Measurements from ENCODE around the gene CD209. TPM values are rescaled to one million over a fixed set of nuclear protein-coding genes. Genes with fewer than 3 reads are reported as not detected.
"Not testable (repeated sequence)": the region's sequence is repeated elsewhere in the genome, so short reads cannot be mapped to it uniquely, and the experiment has no call there.

Gene CD209, protein sequence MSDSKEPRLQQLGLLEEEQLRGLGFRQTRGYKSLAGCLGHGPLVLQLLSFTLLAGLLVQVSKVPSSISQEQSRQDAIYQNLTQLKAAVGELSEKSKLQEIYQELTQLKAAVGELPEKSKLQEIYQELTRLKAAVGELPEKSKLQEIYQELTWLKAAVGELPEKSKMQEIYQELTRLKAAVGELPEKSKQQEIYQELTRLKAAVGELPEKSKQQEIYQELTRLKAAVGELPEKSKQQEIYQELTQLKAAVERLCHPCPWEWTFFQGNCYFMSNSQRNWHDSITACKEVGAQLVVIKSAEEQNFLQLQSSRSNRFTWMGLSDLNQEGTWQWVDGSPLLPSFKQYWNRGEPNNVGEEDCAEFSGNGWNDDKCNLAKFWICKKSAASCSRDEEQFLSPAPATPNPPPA
- total RNA-seq, result 11.4 TPM
- long read RNA-seq, partial matches to known transcripts, result 1 of 3 reads
- long read RNA-seq, other reads (novel, unspliced or antisense), result 1 of 3 reads

DNA sequence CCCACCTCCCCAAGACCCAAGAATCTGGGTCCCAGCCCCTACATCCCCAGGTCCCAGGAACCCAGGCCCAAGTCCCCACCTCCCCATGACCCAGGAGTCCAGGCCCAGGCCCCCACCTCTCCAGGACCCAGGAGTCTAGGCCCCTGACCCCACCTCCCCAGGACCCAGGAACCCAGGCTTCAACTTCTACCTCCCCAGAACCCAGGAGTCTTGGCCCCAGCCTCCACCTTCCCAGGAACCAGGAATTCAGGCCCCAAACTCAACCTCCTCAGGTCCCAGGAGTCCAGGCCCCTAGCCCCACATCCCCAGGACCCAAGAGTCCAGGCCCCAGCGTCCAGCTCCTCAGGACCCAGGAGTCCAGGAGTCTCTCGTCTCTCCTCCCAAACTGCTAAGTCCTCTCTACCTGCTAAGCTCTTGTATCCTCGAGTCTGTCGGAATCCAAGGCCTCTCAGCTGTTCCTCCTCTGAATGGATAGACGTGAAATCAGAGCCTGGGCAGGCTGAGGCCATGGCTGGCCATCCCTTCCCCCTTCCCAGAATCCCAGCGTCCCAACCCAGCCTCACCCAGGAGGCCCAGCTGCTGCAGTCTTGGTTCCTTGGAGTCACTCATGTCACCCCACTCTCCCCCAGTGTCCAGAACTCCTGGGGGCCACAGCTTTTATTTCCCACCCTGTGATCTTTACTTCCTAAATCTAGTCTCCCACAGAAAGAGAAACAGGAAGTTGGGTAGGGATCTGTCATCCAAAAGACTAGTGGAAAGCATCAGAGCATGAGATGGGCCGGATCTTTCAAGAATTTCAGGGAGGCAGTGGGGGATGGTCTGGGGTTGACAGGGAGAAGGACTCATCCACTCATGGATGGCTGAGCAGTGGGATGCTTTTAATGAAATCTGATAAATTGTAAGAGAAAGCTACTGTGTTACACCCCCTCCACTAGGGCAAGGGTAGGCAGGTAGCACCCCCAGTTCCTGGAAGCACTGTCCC is at the start of gene CD209:
Gene CD209 (minus strand): TSS at position 632 of the 982 bp plus-strand sequence. CDS start 23 bp downstream, at position 609.
- DNase-seq (no peak), ATAC-seq (ENCODE audit: poor library complexity) (peak; percentile 34)
- intact Hi-C loops (cut with DNase I), result no loop called here

DNA sequence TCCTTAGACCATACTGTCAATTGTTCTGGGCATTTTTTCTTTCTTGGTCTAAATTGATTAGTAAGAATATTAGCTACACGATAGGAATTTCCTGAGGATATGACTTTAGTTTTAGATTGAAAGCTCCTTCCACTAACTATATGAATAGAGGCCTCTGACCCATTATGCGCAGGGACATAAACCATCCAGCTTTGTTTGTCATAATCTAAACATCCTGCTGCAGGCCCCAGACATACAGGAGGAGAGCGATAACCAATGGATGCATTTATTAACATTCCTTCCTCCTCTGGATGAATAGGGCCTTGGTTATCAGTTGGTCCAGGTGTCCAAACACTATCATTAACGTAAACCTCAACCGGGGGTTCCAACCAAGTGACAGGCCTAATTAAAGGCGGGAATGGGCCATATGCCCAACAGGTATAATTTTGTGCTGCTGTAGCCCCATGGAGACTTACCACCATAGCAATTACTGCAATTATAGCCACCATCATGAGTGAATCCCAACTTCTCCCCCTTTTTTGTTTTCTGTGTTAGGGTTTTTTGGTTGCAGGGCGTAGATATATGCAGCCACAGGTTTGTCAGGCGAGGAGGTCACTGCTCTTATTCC is 48.3 kb upstream of the CD209 start:
- intact Hi-C loops (cut with DNase I), result loop anchor here (5.0 to 10.0 kb wide), 3 partner anchors 141 to 438 kb away; no protein-coding TSS in a partner anchor
- ATAC-seq (ENCODE audit: poor library complexity) (no peak), DNase-seq (no peak)

DNA sequence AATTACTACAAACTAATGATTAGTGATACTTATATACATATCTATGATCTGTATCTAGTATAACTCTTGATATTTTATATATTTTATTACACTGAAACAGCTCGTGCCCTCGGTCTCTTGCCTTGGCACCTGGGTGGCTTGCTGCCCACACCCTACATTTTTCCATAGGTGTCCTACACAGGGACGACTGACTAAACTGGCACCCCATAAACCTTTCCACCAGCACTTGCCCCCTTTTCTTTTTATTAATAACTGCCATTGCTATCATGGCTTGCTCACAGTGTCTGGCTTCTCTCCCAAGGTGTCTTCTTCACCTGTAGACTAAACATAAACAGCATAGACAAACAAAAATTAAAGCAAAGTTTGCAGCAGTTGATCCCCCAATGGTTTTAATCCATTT is 46.2 kb upstream of the CD209 start:
- intact Hi-C loops (cut with DNase I), result loop anchor here (10.0 kb wide), 1 partner anchor 139 kb away; no protein-coding TSS in a partner anchor
- ATAC-seq (ENCODE audit: poor library complexity) (no peak), DNase-seq (no peak)

DNA sequence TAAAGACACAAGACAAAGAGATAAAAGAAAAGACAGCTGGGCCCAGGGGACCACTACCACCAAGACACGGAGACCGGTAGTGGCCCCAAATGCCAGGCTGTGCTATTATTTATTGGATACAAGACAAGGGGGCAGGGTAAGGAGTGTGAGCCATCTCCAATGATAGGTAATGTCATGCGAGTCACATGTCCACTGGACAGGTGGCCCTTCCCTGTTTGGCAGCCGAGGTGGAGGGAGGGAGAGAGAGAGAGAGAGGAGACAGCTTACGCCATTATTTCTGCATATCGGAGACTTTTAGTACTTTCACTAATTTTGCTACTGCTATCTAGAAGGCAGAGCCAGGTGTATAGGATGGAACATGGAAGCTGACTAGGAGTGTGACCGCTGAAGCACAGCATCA is 45.4 kb upstream of the CD209 start:
- intact Hi-C loops (cut with DNase I), result loop anchor here (10.0 kb wide), 1 partner anchor 138 kb away; no protein-coding TSS in a partner anchor
- not testable (repeated sequence) for ATAC-seq (ENCODE audit: poor library complexity); DNase-seq

DNA sequence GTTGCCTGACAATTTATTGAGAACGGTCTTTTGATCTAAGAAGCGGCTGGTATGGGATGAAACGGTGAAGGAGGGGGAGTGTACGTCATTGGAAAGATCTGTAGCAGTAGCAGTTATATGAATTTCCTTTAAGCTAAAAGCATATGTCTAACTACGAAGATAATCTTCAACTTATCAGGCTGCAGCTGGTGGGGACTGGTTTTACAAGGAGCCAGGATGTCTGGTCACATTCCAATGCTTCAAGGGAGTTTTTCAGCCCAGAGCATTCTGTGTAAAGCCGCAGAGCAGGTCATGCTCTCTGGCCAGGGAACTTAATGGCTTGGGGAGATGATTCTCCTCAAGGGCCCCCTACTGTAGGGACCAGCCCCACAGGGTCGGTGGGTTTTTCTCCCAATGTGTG is 44.9 kb upstream of the CD209 start:
- DNase-seq, result no peak
- no peak for ATAC-seq (ENCODE audit: poor library complexity)
- intact Hi-C loops (cut with DNase I), result loop anchor here (10.0 kb wide), 1 partner anchor 137 kb away; no protein-coding TSS in a partner anchor

DNA sequence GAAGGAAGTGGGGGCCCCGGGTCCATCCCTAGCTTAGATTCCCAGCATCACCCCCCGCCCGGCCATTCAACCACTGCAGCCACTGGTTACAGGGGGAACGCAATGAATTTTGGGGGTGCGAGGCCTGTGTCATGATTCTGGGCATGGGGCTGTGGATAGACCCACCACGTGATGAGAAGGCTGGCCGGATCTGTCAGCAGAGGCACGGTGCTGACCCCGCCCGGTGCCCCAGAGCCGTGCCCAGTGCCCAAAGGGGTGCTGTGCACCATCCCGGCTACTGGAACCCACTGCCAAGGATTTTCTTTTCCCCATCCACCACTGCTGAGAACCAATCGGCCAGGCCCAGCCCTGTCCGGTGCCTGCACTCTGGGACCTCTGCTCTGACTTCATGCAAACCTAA is 43.1 kb upstream of the CD209 start:
- DNase-seq (no peak), ATAC-seq (ENCODE audit: poor library complexity) (no peak)
- intact Hi-C loops (cut with DNase I), result loop anchor here (10.0 kb wide), 1 partner anchor 136 kb away; no protein-coding TSS in a partner anchor

DNA sequence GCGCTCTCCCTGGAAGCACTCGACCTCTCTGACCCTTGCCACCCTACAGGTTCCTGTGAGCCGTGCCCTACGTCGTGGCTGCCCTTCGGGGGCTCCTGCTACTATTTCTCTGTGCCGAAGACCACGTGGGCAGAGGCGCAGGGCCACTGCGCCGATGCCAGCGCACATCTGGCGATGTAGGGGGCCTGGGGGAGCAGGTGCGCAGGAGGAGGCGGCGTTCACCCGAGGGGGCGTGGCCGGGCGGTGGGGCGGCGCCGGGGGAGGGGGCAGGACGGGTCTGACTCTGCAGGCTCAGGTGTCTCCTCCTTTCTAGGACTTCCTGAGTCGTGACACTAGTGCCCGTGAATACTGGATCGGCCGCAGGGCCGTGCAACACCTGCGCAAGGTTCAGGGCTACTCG is 42.1 kb upstream of the CD209 start:
- intact Hi-C loops (cut with DNase I), result no loop called here
- ATAC-seq (ENCODE audit: poor library complexity) (no peak), DNase-seq (no peak)

DNA sequence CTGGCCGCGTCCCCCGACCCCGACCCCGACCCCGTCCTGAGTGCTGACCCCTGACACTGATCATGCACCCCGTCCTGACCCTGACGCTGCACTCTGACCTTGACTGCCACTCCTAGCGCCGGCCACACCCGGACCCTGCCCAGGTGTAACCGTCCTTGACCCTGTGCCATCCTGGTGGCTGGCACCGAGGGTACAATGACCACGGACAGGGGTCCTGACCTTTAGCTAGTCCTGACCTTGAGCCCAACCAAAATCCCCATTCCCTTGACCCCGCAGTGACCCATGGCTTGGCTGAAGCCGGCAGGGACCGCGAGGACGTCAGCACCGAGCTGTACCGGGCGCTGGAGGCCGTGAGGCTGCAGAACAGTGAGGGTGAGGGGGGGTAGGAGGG is 41.6 kb upstream of the CD209 start:
- no peak for DNase-seq
- no peak for ATAC-seq (ENCODE audit: poor library complexity)
- intact Hi-C loops (cut with DNase I), result no loop called here

DNA sequence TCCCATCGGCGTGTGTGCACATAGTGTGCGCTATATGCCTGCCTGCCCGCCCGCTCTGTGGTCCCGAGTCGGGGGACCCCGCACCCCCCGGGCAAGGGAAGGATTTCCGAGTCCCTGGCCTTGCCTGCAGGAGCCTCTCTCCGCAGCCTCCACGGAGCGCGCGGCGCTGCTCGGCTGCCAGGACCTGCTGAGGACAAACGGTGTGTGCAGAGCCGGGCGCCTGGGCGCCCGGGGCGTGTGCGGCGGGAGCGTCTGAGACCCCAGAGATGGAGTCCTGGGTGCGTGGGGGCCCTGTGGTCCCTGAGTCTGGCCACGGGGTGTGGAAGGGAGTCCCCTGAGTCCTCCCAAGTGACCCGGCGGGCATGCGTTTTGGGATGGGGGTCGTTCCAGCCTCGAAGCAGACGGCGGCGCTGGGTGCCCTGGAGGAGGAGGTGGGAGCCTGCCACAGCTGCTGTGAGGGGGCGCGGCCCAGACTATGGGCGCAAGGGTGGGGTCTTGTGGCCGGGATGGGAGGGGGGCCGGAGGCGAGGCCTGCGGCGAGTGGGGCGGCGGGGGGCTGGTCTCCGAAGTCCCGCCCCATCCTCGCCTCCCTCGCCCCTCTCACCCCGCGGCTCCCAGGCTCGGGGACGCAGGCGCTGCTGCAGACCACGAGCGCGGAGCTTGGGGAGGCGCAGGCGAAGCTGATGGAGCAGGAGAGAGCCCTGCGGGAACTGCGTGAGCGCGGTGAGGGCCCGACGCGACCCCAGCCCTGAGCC is 41.0 kb upstream of the CD209 start:
- intact Hi-C loops (cut with DNase I), result no loop called here
- DNase-seq (no peak), ATAC-seq (ENCODE audit: poor library complexity) (no peak)

DNA sequence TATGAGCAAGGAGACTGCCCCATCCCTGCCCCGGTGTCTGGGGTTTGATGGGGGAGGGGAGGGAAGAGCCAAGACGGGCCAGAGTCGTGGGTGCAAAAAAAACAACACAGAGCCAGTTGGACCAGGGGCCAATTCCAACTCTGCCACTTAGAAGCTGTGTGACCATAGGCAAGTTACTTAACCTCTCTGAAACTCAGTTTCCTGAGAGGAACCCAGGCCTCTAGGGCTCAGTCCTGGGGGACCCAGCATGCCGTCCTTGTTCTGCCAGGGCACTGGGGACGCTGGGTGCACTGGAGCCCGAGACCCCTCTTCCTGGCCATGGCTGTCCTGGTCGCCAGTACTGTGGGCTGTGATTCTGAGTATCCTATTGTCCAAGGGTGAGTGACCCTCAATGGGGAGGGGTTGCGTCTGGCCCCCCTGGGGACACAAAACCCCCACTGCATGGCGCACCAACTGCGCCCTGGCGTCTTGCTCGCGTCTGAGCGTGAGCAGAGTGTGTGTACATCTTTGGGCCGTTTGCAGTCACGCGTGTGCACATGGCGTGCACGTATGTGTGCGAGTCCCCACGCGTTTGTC is 40.4 kb upstream of the CD209 start:
- no peak for DNase-seq
- intact Hi-C loops (cut with DNase I), result no loop called here
- ATAC-seq (ENCODE audit: poor library complexity), result peak; percentile 19

DNA sequence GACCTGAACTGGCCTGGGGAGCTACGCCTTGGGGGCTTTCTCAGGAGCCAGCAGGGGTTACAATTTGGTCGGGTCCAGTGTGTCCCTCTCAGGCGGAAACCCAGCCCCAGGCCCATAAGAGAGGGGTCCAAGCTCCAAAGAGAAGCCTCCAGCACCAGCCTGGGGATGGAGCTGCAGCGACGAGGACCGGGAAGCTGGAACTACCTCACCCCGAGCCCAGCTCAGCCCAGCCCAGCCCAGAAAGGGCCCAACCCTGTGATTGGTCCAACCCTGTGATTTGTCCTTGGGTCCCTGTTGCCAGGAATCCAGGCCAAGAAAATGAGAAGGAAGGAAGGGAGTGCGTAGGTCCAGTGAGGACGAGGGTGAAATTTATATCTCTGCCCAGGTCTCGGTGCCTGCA is 39.8 kb upstream of the CD209 start:
- DNase-seq (peak; percentile 64), ATAC-seq (ENCODE audit: poor library complexity) (peak; percentile 73)
- intact Hi-C loops (cut with DNase I), result no loop called here

DNA sequence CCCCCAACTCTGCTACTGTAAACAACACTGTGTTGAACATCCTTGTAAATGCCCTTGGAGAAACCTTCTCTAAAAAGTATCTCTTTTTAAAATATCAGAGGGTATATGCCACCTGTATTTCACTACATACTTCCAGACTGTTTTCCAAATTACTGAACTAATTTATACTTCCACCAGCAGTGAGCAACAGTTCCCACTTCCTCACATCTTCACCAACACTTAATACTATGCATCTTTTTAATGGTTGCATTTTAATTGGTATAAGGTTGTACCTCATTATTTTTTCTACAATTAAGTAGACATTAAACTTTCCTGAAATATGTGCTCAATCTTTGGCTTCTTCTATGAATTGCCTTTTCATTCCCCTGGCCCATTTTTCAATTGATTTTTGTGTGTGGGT is 37.5 kb upstream of the CD209 start:
- no peak for ATAC-seq (ENCODE audit: poor library complexity)
- DNase-seq, result no peak
- intact Hi-C loops (cut with DNase I), result no loop called here

DNA sequence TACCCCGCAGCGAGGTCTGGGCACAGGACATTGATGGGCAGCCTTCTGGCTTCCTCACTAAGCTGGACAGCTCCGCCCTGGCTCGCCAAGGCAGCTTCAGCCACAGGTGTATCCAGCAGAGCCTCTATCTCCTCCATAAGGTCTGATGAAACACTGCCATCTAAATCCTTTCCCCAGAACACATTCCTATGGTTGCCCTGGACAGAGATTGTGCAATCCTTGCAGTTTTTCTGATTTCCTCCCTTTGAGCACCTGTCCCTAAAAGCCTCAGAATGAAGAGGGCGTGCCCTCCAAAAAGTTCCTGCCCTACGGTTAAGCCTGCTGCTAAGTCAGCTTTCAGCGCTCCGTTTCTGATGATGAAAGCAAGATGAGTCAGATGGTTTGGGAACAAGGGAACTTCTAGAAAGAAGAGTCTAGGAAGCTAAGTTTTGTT is 36.7 kb upstream of the CD209 start:
- DNase-seq, result no peak
- intact Hi-C loops (cut with DNase I), result no loop called here
- peak; percentile 66 for ATAC-seq (ENCODE audit: poor library complexity)

DNA sequence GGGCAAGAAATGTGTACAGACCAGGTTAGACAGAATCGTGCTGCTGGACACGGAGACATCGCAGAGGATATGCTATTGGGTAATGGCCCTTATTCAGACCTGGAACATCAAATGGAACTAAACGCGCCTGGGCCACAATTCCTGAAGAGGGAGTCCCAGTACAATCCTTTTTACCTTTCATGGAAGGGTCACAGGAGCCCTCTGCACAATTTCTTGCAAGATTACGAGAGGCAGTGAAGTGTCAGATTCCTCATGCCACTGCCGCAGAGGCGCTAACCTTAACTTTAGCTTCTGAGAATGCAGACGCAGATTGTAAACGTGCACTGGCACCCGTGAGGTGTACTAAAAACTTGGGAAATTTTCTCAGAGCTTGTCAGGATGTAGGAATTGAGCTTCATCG is 33.8 kb upstream of the CD209 start:
- no peak for DNase-seq
- no peak for ATAC-seq (ENCODE audit: poor library complexity)
- intact Hi-C loops (cut with DNase I), result no loop called here

DNA sequence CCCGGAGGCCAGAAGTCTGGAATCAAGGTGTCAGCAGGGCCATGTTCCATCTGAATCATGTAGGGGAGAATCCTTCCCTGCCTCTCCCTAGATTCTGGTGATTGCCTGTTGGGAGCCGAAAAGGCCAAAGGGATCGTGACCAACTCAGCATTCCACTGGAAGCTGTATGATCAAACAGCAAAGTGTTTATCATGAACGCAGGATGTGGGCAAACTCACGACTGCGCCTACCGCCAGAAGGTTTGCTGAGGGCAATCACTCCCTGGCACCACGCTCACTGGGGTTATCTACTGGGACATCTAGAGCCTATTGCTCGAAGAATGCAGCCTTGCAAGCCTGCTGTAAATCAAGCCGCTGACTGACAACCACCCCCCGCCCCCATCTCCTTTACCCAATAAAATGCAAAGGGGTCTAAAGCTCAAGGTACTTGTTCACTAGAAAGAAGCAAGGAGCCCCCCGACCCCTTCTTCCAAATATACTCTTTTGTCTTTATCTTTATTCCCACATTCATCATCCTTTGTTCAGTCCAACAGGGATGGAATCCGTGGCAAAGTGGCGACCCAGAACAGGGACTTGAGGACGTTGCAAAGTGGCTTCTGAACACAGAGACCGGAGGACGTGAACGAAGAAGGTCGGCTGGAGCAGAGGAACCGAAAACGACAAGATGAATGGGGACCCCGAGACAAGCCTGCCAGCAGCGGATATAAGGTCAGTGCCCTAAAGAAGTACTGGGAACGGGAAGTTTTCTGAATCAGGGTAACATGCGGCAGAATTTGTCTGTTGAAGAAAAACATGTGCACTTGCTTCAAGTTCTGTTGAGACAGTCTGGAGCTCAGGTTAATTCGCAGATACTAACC is 32.5 kb upstream of the CD209 start:
- DNase-seq, result no peak
- intact Hi-C loops (cut with DNase I), result no loop called here
- ATAC-seq (ENCODE audit: poor library complexity), result no peak

DNA sequence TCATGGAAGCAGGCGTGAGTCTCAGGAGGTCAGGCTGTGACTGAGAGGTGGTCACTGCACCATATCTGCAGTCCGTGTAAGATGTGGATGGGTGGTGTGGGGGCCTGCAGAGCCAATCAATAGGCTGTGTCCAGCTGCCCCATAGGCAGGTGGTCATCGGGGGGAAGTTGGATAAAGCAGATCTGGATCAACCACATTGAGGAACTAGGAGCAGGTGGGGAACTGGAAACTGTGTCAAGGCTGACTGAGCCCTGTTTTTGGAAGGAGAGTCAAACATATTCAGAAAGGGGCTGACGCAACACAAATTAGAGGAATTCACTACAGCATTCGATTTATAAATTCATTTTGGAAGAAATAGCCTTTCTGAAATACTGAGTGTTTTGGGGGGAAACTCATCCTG is 30.7 kb upstream of the CD209 start:
- no peak for DNase-seq
- intact Hi-C loops (cut with DNase I), result no loop called here
- ATAC-seq (ENCODE audit: poor library complexity), result no peak

DNA sequence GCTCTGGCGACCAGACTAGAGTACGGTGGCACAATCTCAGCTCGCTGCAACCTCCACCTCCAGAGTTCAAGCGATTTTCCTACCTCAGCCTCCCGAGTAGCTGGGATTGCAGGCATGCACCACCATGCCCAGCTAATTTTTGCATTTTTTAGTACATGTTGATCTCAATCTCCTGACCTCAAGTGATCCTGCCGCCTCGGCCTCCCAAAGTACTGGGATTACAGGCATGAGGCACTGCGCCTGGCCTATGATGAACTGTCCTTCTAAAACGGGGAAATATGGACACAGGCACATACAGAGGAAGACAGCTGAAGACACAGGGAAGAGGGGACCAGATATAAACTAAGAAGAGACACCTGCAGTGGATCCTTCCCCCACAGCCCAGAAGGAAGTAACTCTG is 28.4 kb upstream of the CD209 start:
- intact Hi-C loops (cut with DNase I), result no loop called here
- ATAC-seq (ENCODE audit: poor library complexity) (no peak), DNase-seq (no peak)
